Islet of Langerhans (tissue), 1 donor: ENCODE data around the gene PFKP.

Source experiments
- FAIRE-seq: peaks from one replicate; lab custom pipeline; 2011; peaks lifted over from hg19 to GRCh38; lab: Jason Lieb, UNC

Gene PFKP

DNA sequence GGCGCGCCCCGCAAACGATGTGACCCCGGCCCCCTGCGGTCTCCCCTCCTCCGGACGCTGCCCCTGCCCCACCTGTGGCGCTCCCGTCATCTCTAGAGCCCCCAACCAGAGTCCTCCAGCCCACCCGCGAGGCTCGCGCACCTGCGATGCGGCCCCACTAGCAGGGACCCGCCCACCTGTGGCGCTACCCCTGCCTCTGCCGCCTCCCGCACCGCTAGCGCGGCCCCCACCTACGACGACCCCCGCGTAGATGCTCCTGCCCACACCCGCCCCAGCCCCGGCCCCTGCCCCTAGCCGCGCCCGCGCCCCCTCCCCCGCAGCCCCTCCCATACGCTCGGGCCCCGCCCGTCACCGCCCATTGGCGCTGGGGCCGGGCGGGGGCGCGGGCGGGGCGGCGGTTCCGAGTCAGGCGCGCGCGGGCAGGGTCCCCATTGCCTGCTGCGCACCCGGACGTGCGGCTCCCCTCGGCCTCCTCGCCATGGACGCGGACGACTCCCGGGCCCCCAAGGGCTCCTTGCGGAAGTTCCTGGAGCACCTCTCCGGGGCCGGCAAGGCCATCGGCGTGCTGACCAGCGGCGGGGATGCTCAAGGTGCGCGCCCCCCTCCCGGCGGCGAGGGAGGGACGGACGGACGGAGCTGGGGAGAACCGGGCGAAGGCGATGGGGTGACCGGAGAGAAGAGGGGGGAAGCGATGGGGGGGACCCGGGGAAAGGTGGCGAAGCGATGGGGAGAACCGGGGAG, at the start of gene PFKP:
Gene PFKP (plus strand): TSS at position 431 of the 741 bp plus-strand sequence. CDS start 48 bp downstream, at position 479.
- FAIRE-seq: no peak

DNA sequence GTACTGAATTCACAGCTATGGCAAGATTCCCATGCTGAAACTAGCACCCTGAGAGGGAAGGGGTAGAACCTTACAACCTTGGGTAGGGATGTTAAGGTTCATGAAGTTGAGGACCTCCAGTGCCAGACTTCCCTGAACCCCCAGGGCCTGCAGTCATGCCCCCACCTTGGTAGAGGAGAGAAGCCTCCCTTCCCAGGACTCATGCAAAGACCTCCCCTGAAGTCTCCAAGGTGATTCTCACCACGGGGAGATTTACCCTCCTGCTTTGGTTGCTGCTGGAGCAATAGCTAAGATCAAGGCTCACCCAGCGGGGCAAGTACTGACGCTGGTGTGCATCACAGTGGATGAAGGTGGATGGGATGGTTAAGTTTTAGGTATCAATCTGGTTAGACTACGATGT, 49.1 kb upstream of the PFKP start:
- no peak for FAIRE-seq

DNA sequence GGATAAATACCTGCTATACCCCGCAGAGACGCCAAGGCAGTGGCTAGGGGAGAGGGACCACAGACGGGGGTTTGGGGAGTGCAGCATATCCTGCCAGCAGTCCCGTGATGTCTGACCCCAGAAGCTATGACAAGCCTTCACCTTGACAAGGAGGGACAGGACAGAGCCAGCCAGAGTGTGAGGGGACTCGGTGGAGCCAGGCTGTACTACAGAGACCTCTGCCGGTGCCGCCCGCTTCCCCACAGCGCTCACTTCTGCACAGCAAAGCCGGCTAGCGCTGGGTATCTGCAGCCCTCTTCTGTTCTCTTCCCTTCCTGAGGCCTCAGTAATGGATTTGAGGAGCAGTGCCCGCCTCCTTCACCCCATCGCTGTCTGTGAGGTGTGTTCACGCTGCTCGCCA, 47.0 kb upstream of the PFKP start:
- FAIRE-seq: no peak

DNA sequence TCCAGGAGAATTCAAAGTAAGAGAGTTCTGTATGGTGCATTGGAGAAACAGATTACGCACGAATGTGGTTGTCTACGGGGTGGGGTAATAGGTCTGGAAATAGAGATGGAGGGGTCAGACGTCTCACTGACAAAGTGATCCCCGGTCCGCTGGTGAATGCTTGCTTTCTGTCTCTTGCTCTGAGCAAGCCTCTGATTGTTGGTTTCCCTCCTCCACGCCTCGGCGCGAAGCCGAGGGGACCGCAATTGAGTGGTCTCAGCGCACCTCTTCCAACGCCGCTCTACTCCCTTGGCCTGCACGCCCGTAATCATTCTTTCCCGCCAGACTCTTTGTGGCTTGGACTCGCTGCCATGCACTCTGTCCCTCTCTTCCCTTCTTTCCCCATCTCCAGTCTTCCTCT, 46.5 kb upstream of the PFKP start:
- no peak for FAIRE-seq

DNA sequence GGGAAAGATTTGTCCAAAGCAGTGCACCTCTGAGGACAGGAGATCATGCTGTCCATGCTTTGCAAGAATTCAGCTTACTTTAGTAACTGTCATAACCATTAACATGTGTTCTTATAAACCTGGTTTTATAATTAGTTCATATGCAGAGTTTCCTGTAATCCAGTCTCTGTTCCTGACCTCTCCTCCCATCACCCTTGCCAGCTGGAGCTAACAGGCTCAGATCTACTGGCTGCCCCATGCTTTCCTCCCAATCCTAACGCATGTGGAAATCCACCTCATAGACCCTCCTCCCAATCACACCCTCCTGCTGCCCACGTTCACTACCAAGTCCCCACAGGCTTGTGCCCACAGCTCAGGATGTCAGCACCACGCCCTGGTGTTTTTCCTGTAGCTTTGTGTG, 45.3 kb upstream of the PFKP start:
- no peak for FAIRE-seq

DNA sequence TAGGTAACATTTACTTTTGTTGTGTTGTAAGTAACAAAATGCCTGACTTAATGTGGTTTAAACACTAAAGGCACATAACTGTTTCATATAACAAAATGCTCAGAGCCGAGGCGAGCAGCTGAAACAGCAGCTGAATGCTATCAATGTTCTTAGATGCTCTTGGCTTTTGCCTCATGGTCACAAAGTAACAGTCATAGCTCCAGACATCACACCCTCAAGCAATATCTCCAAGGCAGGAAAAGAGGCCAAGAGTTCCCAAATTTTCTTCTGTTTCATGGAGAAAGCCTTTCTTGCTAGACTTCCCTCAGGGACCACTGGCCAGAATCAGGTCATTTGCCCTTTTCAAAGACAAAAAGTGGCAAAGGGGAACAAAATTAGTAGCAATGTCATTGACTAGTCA, 43.5 kb upstream of the PFKP start:
- no peak for FAIRE-seq

DNA sequence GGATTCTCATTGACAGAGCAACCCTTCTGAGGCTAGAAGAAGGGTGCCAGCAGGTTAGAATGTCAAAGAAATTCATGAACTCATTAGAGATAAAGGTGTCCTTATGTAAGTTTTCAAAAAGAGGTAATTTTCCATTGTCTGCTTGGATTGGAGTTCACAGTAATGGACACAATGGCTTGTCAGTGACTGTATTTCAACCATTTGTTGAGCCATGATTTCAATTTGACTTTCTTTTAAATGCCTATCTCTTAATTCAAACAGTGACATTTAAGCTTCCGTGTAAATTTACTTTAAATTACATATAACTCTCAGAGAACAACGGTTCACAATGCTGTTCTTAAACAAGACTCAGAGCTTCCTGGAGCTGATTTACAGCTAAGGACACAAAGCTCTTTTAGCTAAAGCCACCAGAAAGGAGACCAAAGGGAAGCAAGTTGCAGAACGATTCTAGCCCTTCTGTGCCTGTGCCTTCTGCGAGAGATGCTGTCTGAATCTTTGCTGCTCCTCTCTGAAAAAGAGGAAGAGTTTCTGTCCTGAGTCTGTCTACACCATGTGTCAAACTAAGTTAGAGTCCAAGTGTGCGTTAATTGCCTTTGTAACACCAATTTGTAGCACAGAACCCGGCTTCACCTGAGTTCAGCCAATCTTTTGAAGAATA, 42.2 kb upstream of the PFKP start:
- no peak for FAIRE-seq

DNA sequence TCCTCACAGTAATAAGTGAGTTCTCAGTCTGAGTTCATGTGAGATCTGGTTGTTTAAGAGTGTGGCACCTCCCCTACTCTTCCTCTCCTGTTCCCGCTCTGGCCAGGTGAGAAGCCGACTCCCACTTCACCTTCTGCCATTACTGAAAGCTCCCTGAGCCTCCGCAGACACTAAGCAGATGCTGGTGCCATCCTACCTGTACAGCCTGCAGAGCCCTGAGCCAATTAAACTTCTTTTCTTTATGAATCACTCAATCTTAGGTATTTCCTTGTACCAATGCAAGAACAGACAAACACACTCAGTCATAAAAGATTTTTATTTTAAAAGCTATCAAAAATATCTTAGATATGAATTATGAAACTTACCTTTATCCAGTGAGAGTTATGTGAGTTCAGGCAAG, 39.5 kb upstream of the PFKP start:
- no peak for FAIRE-seq

DNA sequence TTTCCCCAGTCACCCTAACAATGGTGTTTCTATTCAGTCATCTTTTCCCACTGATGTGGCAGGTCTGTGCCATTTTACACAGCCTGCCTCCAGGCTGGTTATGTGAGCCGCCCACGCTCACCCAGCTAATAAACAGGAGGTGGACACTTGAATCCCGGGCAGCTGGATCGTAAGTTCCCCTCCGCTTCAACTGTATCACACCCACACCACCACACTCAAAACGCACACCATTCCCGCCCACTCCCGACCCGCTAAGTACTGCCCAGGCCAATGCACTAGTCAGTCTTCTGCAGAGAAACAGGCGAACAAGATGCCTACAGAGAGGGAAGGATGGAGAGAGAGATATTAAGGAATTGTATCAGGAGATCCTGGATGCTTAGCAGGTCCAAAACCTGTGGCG, 38.9 kb upstream of the PFKP start:
- no peak for FAIRE-seq

DNA sequence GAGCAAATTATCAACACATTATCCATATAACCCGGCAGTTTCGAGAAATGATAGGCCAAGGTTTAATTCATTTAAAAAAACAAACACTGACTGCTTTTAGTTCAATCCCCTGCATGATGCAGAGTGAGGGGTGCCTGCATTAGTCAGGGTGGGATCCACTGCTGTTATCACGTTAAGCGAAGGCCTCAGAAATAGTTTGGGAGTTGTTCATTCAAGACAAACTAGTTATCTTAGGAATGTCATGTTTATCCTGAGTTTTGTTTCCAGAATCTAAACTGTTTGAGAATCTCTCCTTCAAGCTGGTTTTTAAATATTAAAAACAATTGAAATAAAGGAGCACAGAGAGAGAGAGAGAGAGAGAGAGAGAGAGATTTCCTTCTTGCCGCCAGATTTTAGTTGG, 36.6 kb upstream of the PFKP start:
- FAIRE-seq: no peak

DNA sequence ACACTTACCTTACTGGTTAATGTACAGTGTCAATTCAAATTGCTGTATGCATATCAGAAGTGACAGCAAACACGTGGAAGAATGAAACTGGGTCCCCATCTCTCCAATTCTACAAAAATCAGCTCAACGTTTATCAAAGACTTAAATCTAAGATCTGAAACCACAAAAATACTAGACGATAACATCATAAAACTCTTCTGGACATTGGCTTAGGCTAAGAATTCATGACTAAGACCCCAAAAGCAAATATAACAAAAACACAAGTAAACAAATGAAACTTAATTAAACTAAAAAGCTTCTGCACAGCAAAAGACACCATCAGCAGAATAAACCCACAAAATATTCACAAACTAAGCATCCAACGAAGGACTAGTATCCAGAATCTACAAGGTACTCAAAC, 35.9 kb upstream of the PFKP start:
- no peak for FAIRE-seq

DNA sequence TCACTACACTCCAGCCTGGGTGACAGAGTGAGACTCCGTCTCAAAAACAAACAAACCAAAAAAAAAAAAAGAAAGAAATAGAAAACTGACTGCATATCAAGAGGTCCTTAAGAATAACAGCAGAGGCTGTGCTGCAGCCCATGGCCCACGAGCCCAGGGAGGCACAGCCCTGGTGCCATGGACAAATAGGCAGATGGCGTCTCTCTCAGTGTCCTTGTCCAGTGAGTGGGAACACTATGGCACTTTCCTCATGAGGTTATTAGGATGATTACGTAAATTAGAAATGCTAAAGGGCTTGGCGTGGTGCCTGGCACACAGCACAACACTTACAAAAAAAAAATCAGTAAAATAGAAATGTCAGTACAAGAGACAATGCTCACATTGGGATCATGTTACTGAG, 33.4 kb upstream of the PFKP start:
- FAIRE-seq: no peak

DNA sequence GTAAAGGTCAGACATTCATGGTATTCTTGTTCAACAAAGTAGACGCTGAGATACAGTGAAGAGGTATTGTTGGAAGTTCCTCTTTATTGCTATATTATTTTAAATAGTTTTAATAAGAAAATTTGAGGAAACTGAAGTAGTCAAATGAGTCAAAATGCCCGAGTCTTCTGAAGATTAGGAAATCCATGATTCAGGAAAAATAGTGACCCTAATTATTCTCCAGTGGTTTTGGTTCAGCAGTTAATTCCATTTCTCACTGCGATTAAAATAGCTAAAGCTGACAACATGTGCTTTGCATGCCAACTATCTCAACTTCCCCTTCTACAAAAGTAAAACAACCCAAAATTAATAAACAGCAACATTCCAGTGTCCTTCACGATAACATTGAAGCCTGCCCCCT, 32.7 kb upstream of the PFKP start:
- no peak for FAIRE-seq

DNA sequence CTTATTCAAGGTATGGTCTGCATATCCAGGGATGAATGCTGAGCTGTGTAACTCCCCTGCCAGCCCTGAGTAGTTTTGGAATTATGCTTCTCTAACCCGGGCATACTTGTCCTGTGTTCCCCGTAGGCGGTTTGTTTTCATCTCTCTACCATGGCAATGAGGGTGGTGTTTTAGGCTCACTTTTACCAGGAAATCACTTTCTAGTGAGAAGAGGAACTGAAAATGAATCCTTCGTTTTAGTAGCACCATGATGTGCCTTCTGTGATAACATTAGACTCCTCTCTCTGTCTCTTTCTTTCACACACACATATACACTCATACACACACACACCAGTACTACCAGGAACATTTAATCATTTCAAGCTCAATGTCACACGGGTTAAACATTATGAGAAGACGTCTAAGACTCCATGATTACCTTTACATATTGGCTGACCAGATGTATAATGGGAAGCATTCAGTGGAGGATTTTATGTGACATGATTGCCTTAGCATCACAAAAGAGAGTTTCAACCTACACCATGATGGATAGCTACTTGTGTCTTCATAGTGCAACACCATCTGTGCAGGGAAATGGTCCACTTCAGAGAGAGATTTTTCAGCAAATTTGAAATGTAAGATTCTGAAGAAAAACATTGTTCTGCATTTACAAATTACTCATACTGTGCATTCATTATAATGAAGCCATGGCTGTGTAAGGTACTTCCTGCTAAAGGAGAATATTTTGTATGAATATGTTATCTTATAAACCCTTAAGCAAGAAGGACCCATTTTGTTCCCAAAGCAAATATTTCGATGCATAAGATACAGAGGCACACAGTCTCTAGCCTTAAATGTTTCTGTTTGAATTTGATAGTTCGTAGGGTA, 31.0 kb upstream of the PFKP start:
- no peak for FAIRE-seq

DNA sequence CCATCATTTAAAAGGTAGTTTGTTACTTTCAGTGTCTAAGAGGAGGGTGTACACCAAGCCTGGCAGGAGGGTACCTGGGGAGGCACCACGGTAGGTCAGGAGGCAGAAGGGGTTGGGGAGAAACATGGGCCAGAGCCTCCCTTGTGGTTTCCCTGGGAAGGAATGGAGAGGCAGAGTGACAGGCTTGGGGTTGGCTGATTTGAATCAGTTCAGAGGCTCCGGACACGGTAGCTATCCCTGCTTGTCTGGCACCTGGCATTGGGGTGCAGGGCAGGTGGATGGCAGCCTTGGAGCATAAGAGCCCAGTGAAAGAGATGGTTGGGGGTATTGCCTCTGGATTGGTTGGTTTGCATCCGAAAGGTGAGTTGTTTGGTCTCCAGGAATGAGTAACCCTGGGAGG, 30.2 kb upstream of the PFKP start:
- no peak for FAIRE-seq

DNA sequence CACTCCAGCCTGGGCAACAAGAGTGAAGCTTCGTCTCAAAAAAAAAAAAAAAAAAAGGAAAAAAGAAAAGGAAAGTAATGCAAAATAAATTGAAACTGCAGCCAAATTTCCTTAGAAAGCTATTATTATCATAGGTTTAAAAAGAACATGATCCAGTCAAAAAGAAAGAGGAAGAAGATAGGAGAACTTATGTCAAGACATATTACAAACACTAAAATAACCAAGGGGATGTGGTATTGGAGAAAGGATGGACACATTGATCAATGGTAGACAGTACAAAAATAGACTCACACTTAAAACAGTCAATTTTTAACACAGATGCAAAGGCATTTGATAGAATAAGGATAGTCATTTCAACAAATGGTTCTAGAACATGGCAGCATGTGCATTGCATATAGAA, 27.3 kb upstream of the PFKP start:
- no peak for FAIRE-seq

DNA sequence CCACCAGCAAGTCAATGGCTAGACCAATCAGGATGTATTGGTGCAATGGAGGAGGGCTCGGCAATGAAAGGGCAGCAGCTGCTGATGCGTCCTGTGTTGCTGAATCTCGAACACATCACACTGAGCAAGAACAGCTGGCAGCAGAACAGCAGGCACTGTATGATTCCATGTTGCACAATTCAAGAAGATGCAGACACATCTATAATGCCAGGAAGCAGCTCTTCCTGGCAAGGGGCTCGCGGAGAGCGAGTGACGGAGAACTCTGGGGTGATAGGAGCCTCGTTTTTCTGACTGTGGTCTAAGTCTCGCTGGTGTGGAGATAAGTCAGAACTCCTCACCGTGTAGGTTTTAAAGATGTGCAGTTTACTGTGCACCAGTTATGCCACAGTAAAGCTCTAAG, 24.8 kb upstream of the PFKP start:
- FAIRE-seq: no peak

DNA sequence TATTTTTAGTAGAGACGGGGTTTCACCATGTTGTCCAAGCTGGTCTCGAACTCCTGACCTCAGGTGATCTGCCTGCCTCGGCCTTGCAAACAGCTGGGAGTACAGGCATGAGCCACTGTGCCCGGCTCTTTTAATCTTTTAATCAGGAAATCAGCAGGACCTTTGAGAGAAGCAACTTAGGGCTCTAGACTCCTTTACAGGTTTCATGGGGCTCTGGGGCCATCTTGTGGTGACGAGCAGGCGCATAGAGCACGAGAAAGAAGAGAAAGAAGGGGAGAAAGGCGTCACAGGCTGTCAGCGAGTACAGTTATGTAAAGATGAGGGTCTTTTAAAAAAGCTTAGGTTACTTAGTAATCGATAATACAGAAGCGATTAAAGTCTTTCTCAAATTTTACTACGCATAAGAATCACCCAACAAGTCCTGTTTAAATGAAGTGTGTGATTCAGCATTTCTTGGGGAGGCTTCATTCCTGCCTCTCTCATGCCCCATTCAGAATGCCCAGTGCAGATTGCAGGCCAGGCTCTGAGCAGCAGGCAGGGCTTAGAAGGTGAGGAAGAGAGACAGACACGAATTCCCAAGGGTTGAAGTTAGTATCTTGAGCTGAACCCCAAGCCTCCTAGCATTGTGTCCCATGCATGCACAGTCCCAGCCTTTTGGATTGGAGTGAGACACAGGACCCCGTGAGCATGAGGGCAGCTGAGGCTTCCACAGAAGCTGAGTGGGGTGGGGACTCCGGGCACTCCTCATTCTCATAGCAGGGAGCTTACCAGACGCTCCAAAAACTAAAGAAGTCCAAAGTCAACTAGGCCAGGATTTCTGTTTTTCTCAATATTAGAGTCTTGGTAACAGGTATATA, 23.6 kb upstream of the PFKP start:
- FAIRE-seq: peak; percentile 88

DNA sequence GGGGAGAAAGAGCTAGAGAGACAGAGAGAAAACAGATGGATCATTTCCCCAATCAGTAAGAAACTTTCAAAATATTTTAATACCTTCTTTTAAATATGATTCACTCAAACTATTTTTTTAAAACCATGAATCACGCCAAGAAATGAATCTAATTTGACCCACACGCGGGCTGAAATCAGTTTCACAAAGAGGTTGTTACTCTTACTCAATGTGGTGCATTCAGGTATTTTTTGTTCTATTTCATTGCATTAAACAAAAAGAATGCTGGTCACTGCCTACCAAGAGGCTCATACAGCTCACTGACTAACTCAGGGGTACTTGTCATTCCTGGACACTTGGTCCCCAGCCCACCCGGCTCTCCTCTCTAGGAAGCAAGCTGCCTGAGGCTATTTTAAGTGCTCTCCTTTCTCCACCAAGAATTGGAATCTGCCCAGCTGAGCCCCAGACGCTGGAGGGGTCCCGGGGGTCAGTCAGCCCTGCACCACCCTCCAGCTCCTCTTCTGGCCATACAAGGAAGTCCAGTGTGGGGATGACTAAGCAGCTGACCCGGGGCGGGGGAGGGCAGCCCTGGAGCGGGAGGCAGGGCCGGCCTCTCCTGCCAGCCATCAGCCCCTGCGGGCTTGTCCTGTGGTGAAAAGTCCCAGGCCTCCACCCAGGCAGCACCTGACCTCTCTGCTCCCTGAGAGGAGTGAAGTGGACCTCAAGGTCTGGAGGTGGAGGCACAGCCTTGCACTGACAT, 21.7 kb upstream of the PFKP start:
- no peak for FAIRE-seq

DNA sequence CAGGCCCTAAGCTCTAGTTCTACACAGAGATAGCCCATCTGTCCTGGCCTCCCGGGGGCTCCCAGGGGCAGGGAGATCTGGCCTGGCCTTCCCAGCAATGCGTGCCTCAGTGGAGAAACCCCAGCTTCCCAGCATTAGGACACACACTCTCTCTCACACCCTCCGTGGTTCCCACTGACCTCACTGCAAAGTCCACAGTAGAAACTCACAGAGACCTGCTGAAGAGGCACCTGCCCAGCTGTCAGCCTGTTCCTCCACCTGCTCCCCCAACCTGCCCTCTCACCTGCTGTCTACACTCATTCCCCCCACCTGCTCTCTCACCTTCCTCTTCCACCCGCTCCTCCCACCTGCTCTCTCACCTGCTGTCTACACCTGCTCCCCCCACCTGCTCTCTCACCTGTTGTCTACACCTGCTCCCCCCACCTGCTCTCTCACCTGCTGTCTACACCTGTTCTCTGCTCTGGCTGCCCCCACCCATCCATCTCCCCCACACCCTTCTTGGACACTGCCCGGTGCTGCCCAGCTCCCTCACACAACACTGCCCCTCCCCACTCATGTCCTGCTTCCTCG, 21.1 kb upstream of the PFKP start:
- no peak for FAIRE-seq

DNA sequence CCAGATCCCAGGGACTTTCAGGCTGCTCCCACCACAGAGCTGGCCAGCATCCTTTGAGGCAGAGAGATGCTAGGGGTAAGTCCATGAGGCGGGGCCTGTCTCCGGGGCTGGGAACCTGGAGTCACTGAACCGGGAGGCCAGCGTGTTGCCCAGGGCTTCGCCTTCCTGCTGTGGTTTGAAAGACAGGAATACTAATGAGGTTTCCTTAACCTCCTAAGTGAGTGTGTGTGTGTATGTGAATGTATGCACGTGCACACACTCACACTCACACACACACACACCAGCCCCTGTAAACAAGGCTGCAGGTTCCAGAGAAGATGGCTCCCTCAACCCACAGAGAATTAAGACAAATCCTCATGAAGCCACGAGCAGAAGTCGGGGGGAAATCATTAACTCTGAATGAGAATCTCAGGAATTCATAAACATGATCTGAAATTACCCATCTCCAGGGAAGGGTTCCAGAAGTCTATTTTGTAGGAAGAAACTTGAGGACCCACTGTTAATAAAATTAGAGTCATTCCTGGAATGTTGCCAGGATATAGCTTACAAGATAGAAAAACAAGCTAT, 20.3 kb upstream of the PFKP start:
- FAIRE-seq: no peak
